Measurements from ENCODE around the gene NUSAP1. TPM values are rescaled to one million over a fixed set of nuclear protein-coding genes. Genes with fewer than 3 reads are reported as not detected.
A peak's percentile ranks its signal among the peaks of the same experiment; 100 is the strongest.

The NUSAP1 gene
- total RNA-seq, 6 experiments from 2014 or later = 2.2 to 9.3 (median 5.0) TPM

GRCh38 chr15:41285285-41285684, 47.4 kb upstream of the NUSAP1 start:
- TF ChIP-seq CTCF (IDR thresholded peaks at IDR 0.05) = no peak
- Histone ChIP-seq H3K27me3 (no peaks in the 10 kb centered on the region), H3K36me3 (peaks cover 3 to 42% (median 22%) of the 10 kb centered on the region in 4 donors), H3K9me3 (no peaks in the 10 kb centered on the region), H3K4me3 (peak overlapping the region; percentile 79 to 95 (median 90)), H3K27ac (peak overlapping the region in 2 of 3 donors; percentile 96 to 98), H3K4me1 (peaks cover 0 to 12% (median 4%) of the 10 kb centered on the region in 4 donors)
- 34% methylated on average over 7 of the region's 7 CpGs for WGBS (ENCODE audit: insufficient coverage, low coverage, low lambda C conversion rate, missing lambda C conversion rate)
- intact Hi-C loops (cut with DNase I) = no loop called here
- DNase-seq (no peak), ATAC-seq (no peak)

- Histone ChIP-seq H3K9me3 (no peaks in the 10 kb centered on the region), H3K4me1 (peaks cover 0 to 17% (median 4%) of the 10 kb centered on the region in 4 donors)
- WGBS (ENCODE audit: insufficient coverage, low coverage, low lambda C conversion rate, missing lambda C conversion rate) = 89% methylated on average over 6 of the region's 6 CpGs
These were observed 45.9 kb upstream of the NUSAP1 start for GRCh38 chr15:41286665-41287333.

GRCh38 chr15:41288464-41288863, 44.2 kb upstream of the NUSAP1 start:
- Histone ChIP-seq H3K4me1 (peaks cover 0 to 17% (median 4%) of the 10 kb centered on the region in 4 donors), H3K4me3 (no peak overlapping the region), H3K9me3 (no peaks in the 10 kb centered on the region), H3K36me3 (peaks cover 3 to 48% (median 22%) of the 10 kb centered on the region in 4 donors), H3K27ac (no peak overlapping the region), H3K27me3 (no peaks in the 10 kb centered on the region)
- intact Hi-C loops (cut with DNase I) = no loop called here
- TF ChIP-seq POLR2A (IDR thresholded peaks at IDR 0.05) (no peak), CTCF (IDR thresholded peaks at IDR 0.05) (no peak)
- DNase-seq (no peak), ATAC-seq (no peak)
- WGBS (ENCODE audit: insufficient coverage, low coverage, low lambda C conversion rate, missing lambda C conversion rate) = 80% methylated on average over 1 of the region's 1 CpG

More at GRCh38 chr15:41286665-41287333, 45.9 kb upstream of the NUSAP1 start:
- ATAC-seq (peak in 1 of 4 donors; percentile 5), DNase-seq (no peak)
- TF ChIP-seq CTCF (IDR thresholded peaks at IDR 0.05) (no peak), POLR2A (IDR thresholded peaks at IDR 0.05) (no peak)
- no peak overlapping the region for H3K4me3 ChIP-seq
- peaks cover 3 to 40% (median 22%) of the 10 kb centered on the region in 4 donors for H3K36me3 ChIP-seq
- no peak overlapping the region for H3K27ac ChIP-seq
- H3K27me3 ChIP-seq = no peaks in the 10 kb centered on the region
- intact Hi-C loops (cut with DNase I) = no loop called here

GRCh38 chr15:41289953-41290352, 42.7 kb upstream of the NUSAP1 start:
- peaks cover 3 to 51% (median 22%) of the 10 kb centered on the region in 4 donors for H3K36me3 ChIP-seq
- H3K4me3 ChIP-seq = no peak overlapping the region
- intact Hi-C loops (cut with DNase I) = no loop called here
- H3K4me1 ChIP-seq = peaks cover 0 to 17% (median 4%) of the 10 kb centered on the region in 4 donors
- DNase-seq = no peak
- H3K9me3 ChIP-seq = no peaks in the 10 kb centered on the region
- H3K27me3 ChIP-seq = no peaks in the 10 kb centered on the region
- peak; percentile 36 to 67 (median 55) for ATAC-seq
- no peak overlapping the region for H3K27ac ChIP-seq
- no peak for TF ChIP-seq CTCF (IDR thresholded peaks at IDR 0.05)
- TF ChIP-seq POLR2A (IDR thresholded peaks at IDR 0.05) = no peak
- WGBS (ENCODE audit: insufficient coverage, low coverage, low lambda C conversion rate, missing lambda C conversion rate) = 43% methylated on average over 2 of the region's 2 CpGs
